ENCODE measurements around the gene DAGLA.

- no peak for TF ChIP-seq CTCF (IDR thresholded peaks at IDR 0.05)
- no peak for TF ChIP-seq ZNF263 (CRISPR knock-in tag; IDR thresholded peaks at IDR 0.05; ENCODE audit: low read depth)
- no peak for TF ChIP-seq USF1 (CRISPR knock-in tag; IDR thresholded peaks at IDR 0.05)
- no peak for TF ChIP-seq MAX (CRISPR knock-in tag; IDR thresholded peaks at IDR 0.05)
- no peak for TF ChIP-seq ZNF232 (CRISPR knock-in tag; IDR thresholded peaks at IDR 0.05)
- no peak for TF ChIP-seq ELF4 (CRISPR knock-in tag; IDR thresholded peaks at IDR 0.05; ENCODE audit: low read depth)
- no peak for TF ChIP-seq NR1H2 (CRISPR knock-in tag; IDR thresholded peaks at IDR 0.05)
- TF ChIP-seq CBFB (CRISPR knock-in tag; IDR thresholded peaks at IDR 0.05; ENCODE audit: low read depth): no peak
- no peak for TF ChIP-seq NR2C2 (CRISPR knock-in tag; IDR thresholded peaks at IDR 0.05)
- TF ChIP-seq NR3C1 (CRISPR knock-in tag; conservative IDR thresholded peaks at IDR 0.05; ENCODE audit: low read depth): no peak
- TF ChIP-seq ZNF317 (CRISPR knock-in tag; IDR thresholded peaks at IDR 0.05; ENCODE audit: borderline replicate concordance, low read depth): no peak
- no peak for TF ChIP-seq CREB1 (CRISPR knock-in tag; IDR thresholded peaks at IDR 0.05)
These were observed 82.6 kb downstream of the DAGLA start for GRCh38 chr11:61762798-61763197.

Measured in WTC11 (cell line).